Measurements from ENCODE around the gene RSPH4A. TPM values are rescaled to one million over a fixed set of nuclear protein-coding genes. Genes with fewer than 3 reads are reported as not detected.

Gene RSPH4A
- total RNA-seq, result 1 to 10 TPM in 1 of 4 donors, under 1 TPM in 2, not detected in 1; 0.25 to 2.0 (median 0.81) TPM

DNA sequence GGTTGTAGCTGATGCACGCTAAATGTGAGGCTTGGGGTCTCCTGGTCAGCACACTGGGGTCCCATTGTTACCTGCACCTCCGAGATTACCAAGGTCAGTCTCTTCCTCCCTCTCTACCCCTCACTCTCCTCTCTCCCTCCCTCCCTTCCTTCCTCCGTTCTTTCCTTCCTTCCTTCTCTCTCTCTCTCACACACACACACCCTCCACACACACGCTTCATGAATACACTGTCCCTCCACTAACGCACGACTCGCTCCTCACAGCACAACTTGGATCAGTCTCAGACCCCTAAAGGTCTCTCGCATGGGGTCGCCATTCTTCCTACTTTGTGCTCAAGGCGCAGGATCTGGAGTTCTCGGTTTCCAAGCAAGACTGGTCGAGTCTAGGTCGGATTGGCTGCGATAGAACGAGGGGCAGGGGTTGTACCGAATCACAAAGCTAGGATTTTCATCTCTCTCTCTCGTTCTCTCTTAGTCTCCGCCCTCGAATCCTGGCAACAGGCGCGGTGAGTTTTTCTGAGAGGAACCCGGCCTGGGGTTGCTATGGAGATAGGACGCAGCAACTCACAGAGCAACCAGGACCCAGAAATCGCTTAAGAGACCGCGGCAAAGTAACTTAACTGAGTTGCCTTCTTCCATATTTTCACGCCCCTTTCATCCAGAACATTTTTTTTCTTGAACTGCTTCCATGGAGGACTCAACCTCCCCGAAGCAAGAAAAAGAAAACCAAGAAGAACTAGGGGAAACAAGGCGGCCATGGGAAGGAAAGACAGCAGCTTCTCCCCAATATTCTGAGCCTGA is at the start of gene RSPH4A:
RSPH4A (plus strand) TSS at position 543 of the 800 bp plus-strand sequence; CDS start at position 688, 145 bp downstream.
- peaks cover 12% of the 10 kb centered on the region for H3K4me1 ChIP-seq
- peak within 1 kb of the TSS; percentile 50 for H3K4me3 ChIP-seq
- H3K9me3 ChIP-seq, result no peaks in the 10 kb centered on the region
- H3K27ac ChIP-seq, result no peak within 1 kb of the TSS
- peaks cover under 1% of the 10 kb centered on the region for H3K36me3 ChIP-seq
- no peaks in the 10 kb centered on the region for H3K27me3 ChIP-seq
- TF ChIP-seq POLR2AphosphoS5 (IDR thresholded peaks at IDR 0.05) (no peak), EP300 (IDR thresholded peaks at IDR 0.05) (no peak), POLR2A (IDR thresholded peaks at IDR 0.05) (no peak)
- TF ChIP-seq, protein P1, sequence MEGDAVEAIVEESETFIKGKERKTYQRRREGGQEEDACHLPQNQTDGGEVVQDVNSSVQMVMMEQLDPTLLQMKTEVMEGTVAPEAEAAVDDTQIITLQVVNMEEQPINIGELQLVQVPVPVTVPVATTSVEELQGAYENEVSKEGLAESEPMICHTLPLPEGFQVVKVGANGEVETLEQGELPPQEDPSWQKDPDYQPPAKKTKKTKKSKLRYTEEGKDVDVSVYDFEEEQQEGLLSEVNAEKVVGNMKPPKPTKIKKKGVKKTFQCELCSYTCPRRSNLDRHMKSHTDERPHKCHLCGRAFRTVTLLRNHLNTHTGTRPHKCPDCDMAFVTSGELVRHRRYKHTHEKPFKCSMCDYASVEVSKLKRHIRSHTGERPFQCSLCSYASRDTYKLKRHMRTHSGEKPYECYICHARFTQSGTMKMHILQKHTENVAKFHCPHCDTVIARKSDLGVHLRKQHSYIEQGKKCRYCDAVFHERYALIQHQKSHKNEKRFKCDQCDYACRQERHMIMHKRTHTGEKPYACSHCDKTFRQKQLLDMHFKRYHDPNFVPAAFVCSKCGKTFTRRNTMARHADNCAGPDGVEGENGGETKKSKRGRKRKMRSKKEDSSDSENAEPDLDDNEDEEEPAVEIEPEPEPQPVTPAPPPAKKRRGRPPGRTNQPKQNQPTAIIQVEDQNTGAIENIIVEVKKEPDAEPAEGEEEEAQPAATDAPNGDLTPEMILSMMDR (IDR thresholded peaks at IDR 0.05), result no peak
- under 1% methylated on average over 29 of the region's 29 CpGs for WGBS
- peak; percentile 91 to 92 for DNase-seq (ENCODE audit: low spot score in 2 of 2)

DNA sequence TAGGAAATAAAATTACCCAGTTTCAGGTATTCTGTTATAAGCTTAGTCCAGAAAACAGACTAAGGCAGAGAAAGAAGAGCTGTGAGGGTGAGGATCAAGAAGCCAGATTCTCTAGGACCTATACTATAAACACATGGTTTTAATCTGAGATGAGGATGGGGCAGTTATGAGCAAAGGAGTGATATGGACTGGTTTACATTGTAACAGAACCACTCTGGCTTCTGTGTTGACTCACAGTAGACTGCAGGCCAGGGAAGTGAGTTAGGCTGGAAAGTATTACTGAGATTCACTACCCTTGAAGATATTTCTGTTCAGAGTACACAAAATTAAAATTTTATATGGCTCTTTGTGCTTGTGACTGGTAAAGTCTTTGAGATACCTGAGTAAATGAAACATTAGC is 48.2 kb upstream of the RSPH4A start:
- Histone ChIP-seq H3K27me3 (no peaks in the 10 kb centered on the region), H3K36me3 (no peaks in the 10 kb centered on the region), H3K4me1 (peaks cover 32% of the 10 kb centered on the region), H3K4me3 (no peak overlapping the region), H3K9me3 (no peaks in the 10 kb centered on the region), H3K27ac (no peak overlapping the region)
- no peak for DNase-seq (ENCODE audit: low spot score in 2 of 2)
- TF ChIP-seq EP300 (IDR thresholded peaks at IDR 0.05) (no peak), POLR2A (IDR thresholded peaks at IDR 0.05) (no peak), POLR2AphosphoS5 (IDR thresholded peaks at IDR 0.05) (no peak)
- TF ChIP-seq, protein P1 (IDR thresholded peaks at IDR 0.05), result no peak

DNA sequence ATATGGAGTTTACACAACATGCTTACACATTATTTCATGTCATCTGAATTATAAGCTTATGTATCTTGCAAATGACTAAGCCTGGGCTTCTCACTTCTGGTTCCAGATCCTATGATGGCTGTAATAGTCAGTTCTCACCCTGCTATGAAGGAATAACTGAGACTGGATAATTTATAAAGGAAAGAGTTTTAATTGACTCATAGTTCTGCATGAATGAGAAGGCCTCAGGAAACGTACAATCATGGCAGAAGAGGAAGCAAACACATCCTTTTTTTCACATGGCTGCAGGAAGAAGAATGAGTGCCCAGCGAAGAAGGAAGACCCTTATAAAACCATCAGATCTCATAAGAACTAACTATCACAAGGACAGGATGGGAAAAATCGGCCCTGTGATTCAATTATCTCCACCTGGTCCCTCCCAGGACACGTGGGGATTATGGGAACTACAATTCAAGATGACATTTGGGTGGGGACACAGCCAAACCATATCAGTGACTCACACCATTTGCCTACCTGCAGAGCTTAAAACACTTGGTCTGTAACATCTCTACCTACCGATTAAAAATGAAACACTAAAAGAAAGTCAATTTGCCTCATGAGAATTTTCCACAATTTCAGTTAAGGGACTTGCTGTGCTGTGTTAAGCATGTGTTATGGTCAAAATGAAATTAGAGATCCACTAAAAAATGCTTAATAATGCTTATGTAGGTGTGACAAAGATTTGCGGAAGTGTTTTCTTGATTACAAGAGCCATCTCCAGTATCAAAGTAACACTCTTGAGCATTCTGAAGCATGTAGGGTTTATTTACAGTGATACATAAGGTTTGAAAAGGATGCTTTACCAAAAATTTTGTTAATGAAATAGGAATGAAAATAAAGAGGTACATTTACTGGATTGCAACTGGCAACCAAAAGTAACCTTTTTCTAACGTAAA is 47.2 kb upstream of the RSPH4A start:
- H3K9me3 ChIP-seq, result no peaks in the 10 kb centered on the region
- WGBS, result 61% methylated on average over 7 of the region's 7 CpGs
- no peaks in the 10 kb centered on the region for H3K27me3 ChIP-seq
- no peak overlapping the region for H3K27ac ChIP-seq
- no peak overlapping the region for H3K4me3 ChIP-seq
- no peak for DNase-seq (ENCODE audit: low spot score in 2 of 2)
- H3K4me1 ChIP-seq, result peaks cover 42% of the 10 kb centered on the region
- TF ChIP-seq EP300 (IDR thresholded peaks at IDR 0.05) (no peak), POLR2A (IDR thresholded peaks at IDR 0.05) (no peak), POLR2AphosphoS5 (IDR thresholded peaks at IDR 0.05) (no peak)
- TF ChIP-seq, protein P1 (IDR thresholded peaks at IDR 0.05), result no peak
- peaks cover under 1% of the 10 kb centered on the region for H3K36me3 ChIP-seq

DNA sequence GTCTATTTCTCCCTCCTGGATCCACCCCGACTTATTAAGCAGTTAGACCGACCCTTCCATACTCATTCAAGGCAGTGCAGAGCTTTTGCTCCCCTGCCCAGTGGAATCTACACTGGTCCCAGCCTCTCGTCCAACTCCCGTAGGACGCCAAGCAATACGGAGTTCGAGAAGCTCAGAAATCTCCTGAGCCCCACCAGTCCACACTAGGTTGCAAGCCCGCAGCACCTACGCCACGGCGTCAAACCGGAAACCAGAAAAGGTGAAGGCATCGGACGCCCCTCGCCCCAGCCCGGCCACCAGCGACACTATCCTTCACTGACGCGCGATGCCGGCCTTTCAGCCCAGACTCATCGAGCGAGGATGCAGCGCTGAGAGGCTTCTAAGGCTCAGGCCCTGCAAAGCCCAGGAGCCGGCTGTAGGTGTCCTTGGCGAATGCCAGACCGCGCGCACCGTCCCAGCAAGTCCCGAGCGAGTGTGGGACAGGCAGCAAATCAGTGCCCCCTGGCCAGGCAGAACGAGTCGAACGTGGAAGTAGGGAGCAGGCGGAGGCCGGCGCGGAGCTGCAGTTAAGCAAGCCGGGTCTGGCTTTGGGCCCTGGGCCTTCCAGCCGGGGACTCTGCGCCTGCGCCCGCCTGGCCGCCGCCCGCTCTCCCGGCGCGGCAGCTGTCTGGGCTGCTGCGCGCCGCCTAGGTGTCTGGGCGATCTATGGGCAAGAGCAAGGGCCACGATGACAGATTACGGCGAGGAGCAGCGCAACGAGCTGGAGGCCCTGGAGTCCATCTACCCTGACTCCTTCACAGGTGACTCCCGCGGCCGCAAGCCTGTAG is 45.2 kb upstream of the RSPH4A start, which contains the start of gene RWDD1:
RWDD1 (plus strand) TSS at position 649 of the 827 bp plus-strand sequence; CDS start at position 728, 79 bp downstream.
- TF ChIP-seq, protein P1 (IDR thresholded peaks at IDR 0.05), result no peak
- TF ChIP-seq POLR2AphosphoS5 (IDR thresholded peaks at IDR 0.05) (peak in 2 of 3 donors; percentile 68 to 97), EP300 (IDR thresholded peaks at IDR 0.05) (no peak), POLR2A (IDR thresholded peaks at IDR 0.05) (peak; percentile 28 to 83)
- H3K4me3 ChIP-seq, result peak within 1 kb of the TSS; percentile 59
- peak within 1 kb of the TSS; percentile 94 for H3K27ac ChIP-seq
- peaks cover 14% of the 10 kb centered on the region for H3K36me3 ChIP-seq
- WGBS, result 0% methylated on average over 22 of the region's 62 CpGs
- H3K27me3 ChIP-seq, result no peaks in the 10 kb centered on the region
- no peaks in the 10 kb centered on the region for H3K9me3 ChIP-seq
- peaks cover 35% of the 10 kb centered on the region for H3K4me1 ChIP-seq
- peak; percentile 98 to 99 for DNase-seq (ENCODE audit: low spot score in 2 of 2)
